Uterus (tissue), 4 donors: ENCODE data around the gene BOK. TPM values are rescaled to one million over a fixed set of nuclear protein-coding genes. Genes with fewer than 3 reads are reported as not detected.
A peak's percentile ranks its signal among the peaks of the same experiment; 100 is the strongest.

ENCODE experiments used
- DNase-seq, 2 donors: peaks; one replicate each; pipeline ENCODE4 v3.0.0-alpha.2; 2019 to 2020
- H3K27ac ChIP-seq, 2 donors: fragments of 200-600 bp; sonication (generic); 1 replicate in 1 of 2; 2 replicates in 1 of 2; pipeline ENCODE4 v1.5.1; 2016 to 2018
- H3K27me3 ChIP-seq, 2 donors: fragments of 200-600 bp; sonication (generic); one replicate each; pipeline ENCODE4 v1.5.1; 2018 to 2019; ENCODE audit warnings: control low read depth in 1 of 2
- H3K36me3 ChIP-seq, 2 donors: fragments of 200-600 bp; sonication (generic); one replicate each; pipeline ENCODE4 v1.5.1; 2019; ENCODE audit warnings: control low read depth in 1 of 2
- H3K4me1 ChIP-seq, 2 donors: fragments of 200-600 bp; sonication (generic); one replicate each; pipeline ENCODE4 v1.5.1; 2018 to 2019; ENCODE audit warnings: control low read depth in 1 of 2
- H3K4me3 ChIP-seq, 2 donors: fragments of 200-600 bp; sonication (generic); 1 replicate in 1 of 2; 2 replicates in 1 of 2; pipeline ENCODE4 v1.5.1; 2018 to 2019; ENCODE audit warnings: mild to moderate bottlenecking in 1 of 2
- H3K9me3 ChIP-seq, 2 donors: fragments of 200-600 bp; sonication (generic); one replicate each; pipeline ENCODE4 v1.5.1; 2019; ENCODE audit warnings: control low read depth in 1 of 2
- CTCF ChIP-seq, 4 experiments: fragments of 200-600 bp in 2 of 4; fragments of 450-650 bp in 2 of 4; sonication (generic) in 2 of 4; IDR thresholded peaks; one replicate each; pipeline ENCODE4 v1.5.1; 2016 to 2019; ENCODE audit warnings: antibody characterized with exemption in 4 of 4, mild to moderate bottlenecking in 2 of 4, moderate library complexity in 1 of 4
- POLR2A ChIP-seq, 2 donors: fragments of 450-650 bp; IDR thresholded peaks; one replicate each; pipeline ENCODE4 v1.6.1; 2016; ENCODE audit warnings: antibody characterized with exemption in 2 of 2, mild to moderate bottlenecking in 1 of 2, moderate library complexity in 1 of 2
- intact Hi-C: fragments of 100-400 bp; cut with DNase I; formaldehyde crosslinking; loops from one replicate; pipeline ENCODE4 v1.15.1; 2023; ENCODE audit warnings: low total_unique reads
- total RNA-seq, 4 donors: library from RNA; depleted of rRNA in 3 of 4; stranded (reverse); fragments of >200 nt in 3 of 4; gene quantifications; one replicate each; pipeline versions ENCODE4 v1.1.0 to v1.2.4, GENCODE V29; 2014 to 2023
- donor health status: DM: yes; HTN: yes; CAD: no.

Gene BOK
- total RNA-seq, 4 donors from 2014 or later: 22.9 to 31.2 (median 26.4) TPM

- H3K9me3 ChIP-seq: peaks cover 0 to 6% of the 10 kb centered on the region in 2 donors
- no peaks in the 10 kb centered on the region for H3K4me1 ChIP-seq
- TF ChIP-seq CTCF (IDR thresholded peaks at IDR 0.05) (no peak), POLR2A (IDR thresholded peaks at IDR 0.05) (no peak)
- H3K27ac ChIP-seq: no peak overlapping the region
- intact Hi-C loops: no loop called here
- H3K36me3 ChIP-seq: no peaks in the 10 kb centered on the region
- H3K4me3 ChIP-seq: no peak overlapping the region
- DNase-seq: no peak
- no peaks in the 10 kb centered on the region for H3K27me3 ChIP-seq
Measured at GRCh38 chr2:241592126-241592845, 33.7 kb downstream of the BOK start.

- H3K27me3 ChIP-seq: no peaks in the 10 kb centered on the region
- H3K36me3 ChIP-seq: no peaks in the 10 kb centered on the region
- no peak for TF ChIP-seq CTCF (IDR thresholded peaks at IDR 0.05)
- no peak for TF ChIP-seq POLR2A (IDR thresholded peaks at IDR 0.05)
Measured at GRCh38 chr2:241593271-241593670, 34.7 kb downstream of the BOK start.

GRCh38 chr2:241595600-241596140 lies 37.1 kb downstream of the BOK start:
- H3K27ac ChIP-seq: no peak overlapping the region
- no peaks in the 10 kb centered on the region for H3K36me3 ChIP-seq
- TF ChIP-seq CTCF (IDR thresholded peaks at IDR 0.05) (no peak), POLR2A (IDR thresholded peaks at IDR 0.05) (no peak)
- H3K9me3 ChIP-seq: no peaks in the 10 kb centered on the region
- no peak overlapping the region for H3K4me3 ChIP-seq
- DNase-seq: no peak
- no peaks in the 10 kb centered on the region for H3K27me3 ChIP-seq
- intact Hi-C loops: no loop called here
- no peaks in the 10 kb centered on the region for H3K4me1 ChIP-seq

More at GRCh38 chr2:241593271-241593670, 34.7 kb downstream of the BOK start:
- Histone ChIP-seq H3K4me1 (no peaks in the 10 kb centered on the region), H3K27ac (no peak overlapping the region), H3K4me3 (no peak overlapping the region), H3K9me3 (no peaks in the 10 kb centered on the region)
- DNase-seq: no peak
- intact Hi-C loops: no loop called here

GRCh38 chr2:241597561-241597960 lies 39.0 kb downstream of the BOK start:
- no peaks in the 10 kb centered on the region for H3K36me3 ChIP-seq
- TF ChIP-seq CTCF (IDR thresholded peaks at IDR 0.05): no peak
- no peak for TF ChIP-seq POLR2A (IDR thresholded peaks at IDR 0.05)
- no peaks in the 10 kb centered on the region for H3K27me3 ChIP-seq
- intact Hi-C loops: no loop called here
- H3K27ac ChIP-seq: no peak overlapping the region
- H3K4me3 ChIP-seq: no peak overlapping the region
- DNase-seq: no peak
- H3K4me1 ChIP-seq: no peaks in the 10 kb centered on the region
- H3K9me3 ChIP-seq: no peaks in the 10 kb centered on the region

- Histone ChIP-seq H3K4me1 (no peaks in the 10 kb centered on the region), H3K27me3 (no peaks in the 10 kb centered on the region), H3K27ac (no peak overlapping the region), H3K4me3 (no peak overlapping the region), H3K9me3 (no peaks in the 10 kb centered on the region), H3K36me3 (no peaks in the 10 kb centered on the region)
- DNase-seq: peak in 1 of 2 donors; percentile 52
- no peak for TF ChIP-seq POLR2A (IDR thresholded peaks at IDR 0.05)
- no peak for TF ChIP-seq CTCF (IDR thresholded peaks at IDR 0.05)
- intact Hi-C loops: no loop called here
Measured at GRCh38 chr2:241598061-241598460, 39.5 kb downstream of the BOK start.
